Activated CD4-positive, CD25-positive, alpha-beta regulatory T cell treated with anti-CD3 and anti-CD28 coated beads, Interleukin-2, amount 50 U/mL, for 16 hours (primary cell): Measurements from ENCODE around the gene EDC3.

Experiments
- DNase-seq: peaks from one replicate; pipeline ENCODE4 v3.0.0-alpha.2; 2020; ENCODE audit warnings: low read depth, low spot score

The EDC3 gene

DNA sequence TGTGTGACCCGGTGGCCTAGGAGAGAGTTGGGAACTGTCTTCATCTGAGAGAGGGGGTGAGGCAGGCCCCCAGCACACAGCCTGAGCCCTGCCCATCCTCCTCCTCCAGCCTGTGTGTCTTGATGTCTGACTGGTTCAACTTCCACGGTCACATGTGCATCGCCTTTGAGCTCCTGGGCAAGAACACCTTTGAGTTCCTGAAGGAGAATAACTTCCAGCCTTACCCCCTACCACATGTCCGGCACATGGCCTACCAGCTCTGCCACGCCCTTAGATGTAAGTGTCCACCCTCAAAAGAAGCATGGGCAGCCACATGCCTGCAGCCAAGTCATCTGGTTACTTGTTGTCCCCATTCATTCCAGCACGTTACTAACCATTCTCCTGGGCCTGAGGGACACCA lies 70.1 kb downstream of the EDC3 start:
- DNase-seq: no peak

- no peak for DNase-seq
Observed at GRCh38 chr15:74624020-74624602, 71.7 kb downstream of the EDC3 start.

DNA sequence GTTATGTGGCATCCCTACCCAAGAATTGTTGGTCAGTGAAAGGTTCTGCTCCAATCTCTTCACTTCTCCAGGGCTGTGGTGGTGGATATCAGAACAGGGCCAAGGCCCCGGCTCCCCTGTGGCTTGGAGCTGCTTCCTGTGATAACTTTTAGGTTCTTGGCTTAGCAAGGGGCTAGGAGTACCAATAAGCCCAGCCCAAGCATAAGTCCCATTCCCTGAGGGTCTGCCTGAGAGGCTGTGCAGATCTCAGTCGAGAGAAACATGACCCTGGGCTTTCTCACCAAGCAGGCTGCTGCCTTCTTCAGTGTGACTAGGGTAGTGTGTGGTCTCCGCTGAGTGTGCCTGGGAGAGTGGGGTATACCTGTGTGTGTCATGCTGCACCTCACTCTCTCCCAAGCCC lies 73.1 kb downstream of the EDC3 start:
- DNase-seq: no peak

DNA sequence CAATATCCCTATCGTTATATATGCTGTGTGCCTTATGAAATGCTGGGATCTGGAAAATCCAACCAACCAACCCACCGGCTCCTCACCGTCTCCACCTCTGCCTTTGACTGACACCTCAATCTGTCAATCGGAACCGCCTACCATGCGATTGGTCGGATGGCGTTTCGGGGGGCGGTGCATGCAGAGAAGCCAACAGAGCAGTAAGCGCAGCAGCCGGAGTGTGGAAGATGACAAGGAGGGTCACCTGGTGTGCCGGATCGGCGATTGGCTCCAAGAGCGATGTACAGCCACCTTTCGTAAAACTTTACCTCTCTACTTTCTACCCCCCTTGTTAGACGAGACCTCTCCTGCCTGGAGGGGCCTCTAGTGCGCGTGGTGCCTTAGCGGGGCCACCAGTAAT lies 73.9 kb downstream of the EDC3 start:
- no peak for DNase-seq

DNA sequence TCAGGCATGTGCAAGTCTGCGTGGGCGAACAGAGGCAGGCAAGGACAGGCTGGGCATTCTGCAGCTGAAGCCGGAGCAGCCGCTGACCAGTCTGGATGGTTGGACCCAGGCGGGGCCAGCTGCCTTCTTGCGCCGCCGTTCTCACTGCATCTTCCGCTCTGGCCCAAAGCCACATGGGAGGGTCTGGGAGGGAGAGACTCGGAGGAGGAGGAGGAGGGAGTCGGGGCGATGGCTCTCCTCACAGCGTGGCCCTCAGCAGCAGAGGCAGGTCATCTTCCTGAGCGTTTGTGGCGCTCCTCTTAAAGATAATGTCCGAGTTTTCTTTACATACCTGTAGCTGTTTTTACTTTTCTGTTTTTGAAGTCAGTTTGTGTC lies 74.3 kb downstream of the EDC3 start:
- no peak for DNase-seq

DNA sequence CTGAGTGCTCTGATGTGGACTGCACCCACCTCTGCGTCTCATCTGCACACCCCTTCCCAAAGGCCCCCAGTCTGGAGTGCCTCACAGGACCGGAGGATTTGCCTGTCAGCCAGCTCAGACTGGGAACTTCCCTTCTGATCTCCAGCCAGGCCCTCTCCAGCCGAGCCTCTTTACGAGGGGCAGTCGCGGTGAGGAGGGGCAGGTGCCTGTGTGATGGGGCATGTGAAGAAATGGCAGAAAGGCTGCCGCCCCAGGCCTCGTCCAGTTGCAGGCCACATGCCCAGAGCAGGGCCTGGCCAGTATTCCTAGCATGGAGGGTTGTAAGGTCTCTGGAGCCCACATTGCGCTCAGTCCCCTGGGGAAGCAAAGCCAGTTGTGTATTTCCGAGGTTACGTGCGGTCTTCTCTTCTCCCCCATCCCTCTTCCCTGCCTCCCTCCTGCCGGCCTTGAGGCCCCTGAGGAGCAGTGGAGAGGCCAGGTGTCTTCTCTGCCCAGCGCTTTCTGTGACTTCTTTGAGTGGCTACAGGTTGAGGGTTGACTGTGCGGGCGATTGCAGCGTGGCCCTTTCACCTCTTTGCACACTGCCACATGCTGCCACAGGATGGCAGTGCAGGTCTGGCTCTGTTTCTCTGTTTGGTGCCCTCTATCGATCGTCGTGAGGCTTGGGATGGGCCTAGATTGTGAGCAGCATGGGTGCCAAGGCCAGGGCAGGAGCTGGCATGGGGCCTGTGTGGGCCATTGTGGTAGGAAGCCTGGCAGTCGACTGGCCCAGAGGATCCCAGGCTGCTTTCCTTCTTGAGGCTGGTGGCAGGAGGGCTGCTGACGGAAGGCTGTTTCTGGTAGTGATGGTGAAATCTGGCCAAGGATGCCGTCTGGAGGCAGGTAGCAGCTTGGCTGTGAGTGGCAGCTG lies 74.9 kb downstream of the EDC3 start:
- peak; percentile 59 for DNase-seq

DNA sequence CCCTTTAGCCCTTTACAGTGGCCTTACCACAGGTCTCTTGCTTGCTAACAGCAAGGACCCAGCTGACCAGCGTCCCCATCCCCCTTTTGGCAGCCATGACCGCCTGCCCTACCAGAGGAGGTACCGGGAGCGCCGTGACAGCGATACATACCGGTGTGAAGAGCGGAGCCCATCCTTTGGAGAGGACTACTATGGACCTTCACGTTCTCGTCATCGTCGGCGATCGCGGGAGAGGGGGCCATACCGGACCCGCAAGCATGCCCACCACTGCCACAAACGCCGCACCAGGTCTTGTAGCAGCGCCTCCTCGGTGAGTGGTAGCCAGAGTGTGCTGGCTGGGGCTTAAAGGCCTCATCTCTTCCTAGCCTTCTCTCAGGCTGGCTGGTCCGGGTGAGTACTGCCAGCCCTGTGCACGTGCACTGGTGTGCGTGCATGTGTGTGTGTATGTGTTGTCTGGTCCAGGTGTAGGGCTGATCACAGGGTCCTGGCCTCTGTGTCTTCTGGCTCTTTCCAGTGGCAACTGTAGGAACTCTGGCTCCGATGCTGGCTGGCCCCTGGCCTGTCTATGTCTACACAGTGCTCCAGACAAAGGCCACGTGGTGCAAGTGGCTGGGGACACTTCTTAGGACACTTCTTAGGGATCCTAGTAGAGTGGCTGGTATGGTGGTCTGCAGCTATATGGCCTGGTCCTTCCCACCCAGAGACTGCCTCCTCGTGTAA lies 75.7 kb downstream of the EDC3 start:
- DNase-seq: no peak

GRCh38 chr15:74618841-74619596 lies 76.8 kb downstream of the EDC3 start:
- no peak for DNase-seq

GRCh38 chr15:74616996-74617395 lies 78.8 kb downstream of the EDC3 start:
- DNase-seq: no peak

- DNase-seq: peak; percentile 30
Observed at GRCh38 chr15:74616366-74616939, 79.4 kb downstream of the EDC3 start.

DNA sequence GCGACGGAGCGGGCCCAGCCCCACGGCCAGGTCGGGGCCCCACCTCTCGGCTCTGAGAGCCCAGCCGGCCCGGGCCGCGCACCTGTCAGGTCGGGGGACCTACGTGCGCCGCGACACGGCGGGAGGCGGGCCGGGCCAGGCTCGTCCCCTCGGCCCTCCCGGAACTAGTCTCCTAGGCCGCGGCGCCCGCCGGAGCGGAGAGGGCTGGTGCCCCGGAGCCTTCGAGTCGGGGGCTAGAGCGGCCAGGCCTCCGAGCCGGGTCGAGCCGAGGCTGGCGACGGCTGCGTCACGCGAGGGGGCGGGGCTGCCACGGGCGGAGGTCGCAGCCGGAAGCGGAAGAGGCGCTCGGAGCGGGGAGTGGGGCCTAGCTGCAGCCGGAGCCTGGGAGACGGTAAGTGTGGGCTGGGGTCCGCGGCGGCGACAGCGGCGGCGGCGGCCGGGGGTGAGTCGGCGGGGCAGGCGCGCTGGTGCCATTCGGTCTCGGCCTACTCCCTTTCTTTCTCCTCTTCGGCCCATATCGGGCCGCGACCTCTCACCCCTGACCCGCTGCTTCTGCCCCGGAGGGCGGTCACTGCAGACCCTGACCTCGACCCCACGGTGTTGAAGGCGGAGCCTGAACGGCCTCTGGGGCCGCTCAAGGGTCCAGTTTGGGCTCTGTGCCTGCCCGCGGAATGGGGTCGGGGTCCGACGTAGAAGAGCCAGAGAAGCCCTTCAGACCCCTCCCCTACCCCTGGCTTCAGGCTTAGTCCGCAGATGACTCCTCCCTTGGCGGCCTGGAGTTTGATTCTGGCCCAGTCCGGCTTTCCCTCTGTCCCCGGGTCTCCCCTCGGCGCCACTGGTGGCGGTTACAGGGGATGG lies 80.1 kb downstream of the EDC3 start, which contains the start of gene CLK3:
Gene CLK3 (plus strand): TSS at position 329 of the 858 bp plus-strand sequence. CDS start 3,361 bp downstream, outside the sequence.
- DNase-seq: peak; percentile 87

GRCh38 chr15:74614744-74615507 lies 80.9 kb downstream of the EDC3 start:
- peak; percentile 78 for DNase-seq

DNA sequence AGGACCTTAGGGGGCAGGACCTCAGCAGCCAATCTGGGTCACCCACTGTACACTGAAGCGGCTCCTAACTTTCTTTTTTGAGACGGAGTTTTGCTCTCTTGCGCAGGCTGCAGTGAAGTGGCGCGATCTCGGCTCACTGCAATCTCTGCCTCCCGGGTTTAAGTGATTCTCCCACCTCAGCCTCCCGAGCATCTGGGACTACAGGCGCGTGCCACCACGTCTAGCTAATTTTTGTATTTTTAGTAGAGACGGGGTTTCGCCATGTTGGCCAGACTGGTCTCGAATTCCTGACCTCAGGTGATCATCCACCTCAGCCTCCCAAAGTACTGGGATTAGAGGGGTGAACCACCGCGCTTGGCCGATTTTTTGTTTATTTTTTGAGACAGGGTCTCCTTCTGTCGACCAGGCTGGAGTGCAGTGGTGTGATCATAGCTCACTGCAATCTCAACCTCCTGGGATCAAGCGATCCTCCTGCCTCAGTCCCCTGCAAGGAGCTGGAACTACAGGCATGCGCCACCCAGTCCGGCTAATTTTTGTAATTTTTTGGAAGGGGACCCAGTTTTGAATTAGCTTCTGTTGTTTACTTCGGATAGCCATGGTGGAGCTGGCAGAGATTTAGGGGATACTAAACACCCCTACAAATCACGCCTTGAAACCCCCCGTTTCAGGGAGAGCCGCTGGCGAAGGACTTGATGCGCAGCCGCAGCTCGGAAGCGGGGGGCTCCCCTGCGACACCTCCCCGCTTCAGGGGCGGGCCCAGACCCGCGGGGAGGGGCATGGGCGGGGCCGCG lies 81.7 kb downstream of the EDC3 start:
- DNase-seq: no peak

DNA sequence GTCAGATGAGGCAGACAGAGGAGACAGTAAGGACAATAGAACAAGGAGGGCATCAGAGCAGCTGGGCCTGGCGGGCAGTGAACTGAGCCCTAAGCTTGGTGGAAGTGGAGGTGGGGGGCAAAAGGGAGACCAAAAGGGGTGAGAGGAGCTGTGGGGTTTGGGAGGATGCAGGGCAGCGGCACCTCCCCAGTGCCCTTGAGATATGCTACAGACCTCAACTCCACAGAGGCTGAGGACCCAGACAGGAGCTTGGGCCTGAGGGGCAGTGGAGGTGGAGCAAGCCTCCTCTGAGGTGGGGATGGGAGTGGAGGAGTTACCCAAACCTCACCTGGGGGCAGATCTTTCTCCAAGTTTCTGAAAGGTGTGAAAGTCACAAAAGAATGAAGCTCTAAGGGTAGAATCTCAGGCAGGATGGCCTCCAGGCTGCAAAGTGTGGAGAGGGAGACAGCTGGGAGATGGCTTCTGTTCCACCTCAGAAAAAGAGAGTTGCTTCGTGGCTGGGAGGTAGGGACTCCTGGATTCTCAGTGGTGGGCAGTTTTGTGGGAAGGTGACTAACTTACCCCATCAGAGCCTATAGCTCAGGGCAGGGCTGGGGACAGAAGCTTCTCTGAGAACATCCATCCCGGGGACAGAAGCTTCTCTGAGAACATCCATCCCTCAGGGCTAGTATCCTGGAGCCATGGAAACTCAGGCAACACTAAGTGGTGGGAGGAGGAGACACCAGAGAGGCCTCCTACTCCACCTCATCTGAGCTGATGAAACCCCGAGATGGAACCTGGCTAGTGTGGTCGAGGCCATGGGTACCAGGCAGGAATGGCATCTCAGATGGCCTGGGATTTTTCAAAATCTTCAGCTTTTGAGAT lies 82.5 kb downstream of the EDC3 start:
- no peak for DNase-seq

GRCh38 chr15:74612677-74613076 lies 83.1 kb downstream of the EDC3 start:
- DNase-seq: no peak

DNA sequence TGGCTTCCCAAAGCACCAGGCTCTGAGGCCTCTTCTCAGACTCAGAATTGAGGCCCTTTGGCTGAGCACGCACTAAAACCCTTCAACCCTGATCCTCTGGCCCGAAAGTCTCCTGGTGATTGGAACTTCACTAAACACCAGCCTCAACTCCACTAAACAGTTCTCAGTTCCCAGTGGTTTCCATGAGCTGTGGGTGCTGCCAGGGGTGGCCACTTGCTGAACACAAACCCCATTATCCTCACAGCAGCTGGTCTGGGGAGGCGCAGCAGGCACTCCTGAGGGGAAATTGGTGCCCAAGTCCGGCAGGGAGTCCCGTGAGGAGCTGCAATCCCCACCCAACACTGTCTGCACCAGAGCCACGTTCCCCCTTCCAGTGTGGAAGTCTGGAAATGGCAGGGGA lies 84.0 kb downstream of the EDC3 start:
- DNase-seq: no peak

- DNase-seq: no peak
Observed at GRCh38 chr15:74611341-74611740, 84.5 kb downstream of the EDC3 start.
